ENCODE data around the gene PNMA1. TPM values are rescaled to one million over a fixed set of nuclear protein-coding genes. Genes with fewer than 3 reads are reported as not detected.

PNMA1 gene
- total RNA-seq, 1 experiment from 2014 or later = 24.6 TPM

GRCh38 chr14:73743431-73743931, 29.3 kb upstream of the PNMA1 start:
- no peak for ATAC-seq
- peaks cover 3% of the 10 kb centered on the region; the same call in 1 of the 2 replicates for H4K20me1 ChIP-seq (ENCODE audit: insufficient read depth)

More at GRCh38 chr14:73743431-73743931, 29.3 kb upstream of the PNMA1 start:
- POLR2A ChIA-PET = interaction anchor here (2.1 kb wide), 1 partner anchor 15 kb away, joined by 6 read pairs; no protein-coding TSS in a partner anchor
- BruUV-seq (replicated peaks) = no TSS peak
- Histone ChIP-seq H3K79me2 (ENCODE audit: insufficient read depth, low read length) (peaks cover 94% of the 10 kb centered on the region), H3K9me2 (ENCODE audit: insufficient read depth) (no peaks in the 10 kb centered on the region), H3K36me3 (ENCODE audit: control insufficient read depth in 1 of 2, insufficient read depth in 2 of 2, low read length in 2 of 2) (peaks cover 1 to 6% of the 10 kb centered on the region in 2 experiments; a peak in 1 of 4 replicates), H3K4me2 (ENCODE audit: low read length) (peak overlapping the region; percentile 89), H3K9ac (ENCODE audit: low read length) (peak overlapping the region; percentile 42; the same call in 1 of the 2 replicates), H3K4me1 (ENCODE audit: control insufficient read depth in 1 of 2, insufficient read depth in 2 of 2, low read length in 2 of 2) (peaks cover 69 to 83% of the 10 kb centered on the region in 2 experiments), H3K27ac (ENCODE audit: low read depth, low read length) (peak overlapping the region; percentile 84; the same call in 1 of the 2 replicates), H3K9me3 (ENCODE audit: control insufficient read depth in 1 of 2, insufficient read depth in 1 of 2, low read depth in 1 of 2, low read length in 2 of 2) (no peaks in the 10 kb centered on the region), H3K27me3 (ENCODE audit: insufficient read depth, low read length) (no peaks in the 10 kb centered on the region), H2AFZ (ENCODE audit: low read depth, low read length, poor library complexity, severe bottlenecking) (no peak overlapping the region), H3K4me3 (replicated peaks in 1 of 2; ENCODE audit: low read depth in 1 of 2, low read length in 2 of 2) (no peak overlapping the region)
- TF ChIP-seq SRF (IDR thresholded peaks at IDR 0.05; ENCODE audit: low read depth) (no peak), MAX (IDR thresholded peaks at IDR 0.05) (no peak), FOSL1 (IDR thresholded peaks at IDR 0.05; ENCODE audit: low read depth) (no peak), CTCF (IDR thresholded peaks at IDR 0.05 in 2 of 3, conservative IDR thresholded peaks at IDR 0.05 in 1 of 3; ENCODE audit: borderline replicate concordance in 1 of 3, insufficient read depth in 1 of 3, low read depth in 2 of 3, low read length in 2 of 3) (no peak), POLR2AphosphoS5 (IDR thresholded peaks at IDR 0.05; ENCODE audit: low read depth, low read length) (no peak), ELF1 (IDR thresholded peaks at IDR 0.05; ENCODE audit: borderline replicate concordance, low read depth) (no peak), TCF7L2 (IDR thresholded peaks at IDR 0.05; ENCODE audit: borderline replicate concordance, extremely low read depth, insufficient read depth, insufficient read length) (no peak), CEBPB (IDR thresholded peaks at IDR 0.05; ENCODE audit: low read depth) (no peak), ATF3 (IDR thresholded peaks at IDR 0.05) (no peak), EZH2 (IDR thresholded peaks at IDR 0.05) (no peak), EGR1 (IDR thresholded peaks at IDR 0.05; ENCODE audit: low read depth) (no peak), REST (IDR thresholded peaks at IDR 0.05; ENCODE audit: low read depth) (no peak), EZH2phosphoT487 (IDR thresholded peaks at IDR 0.05; ENCODE audit: borderline replicate concordance) (no peak), RAD21 (IDR thresholded peaks at IDR 0.05; ENCODE audit: low read depth) (no peak)
- intact Hi-C loops (cut with micrococcal nuclease) = no loop called here
- RAD21 ChIA-PET (ENCODE audit: low non-redundant PET in 1 of 2, low total read pairs in 2 of 2, uncharacterized antibody in 2 of 2, unreplicated experiment in 2 of 2) = no interaction called here
- no peak for DNase-seq (ENCODE audit: low read depth, low spot score)
- CTCF ChIA-PET = interaction anchor here (4.2 kb wide), 1 partner anchor 16 kb away, joined by 27 read pairs; a partner anchor contains a TSS

Measured in HCT116 (cell line).